OCI-M2 (cell line): ENCODE results near the gene TRIM25.

Experiments
- DNase-seq: peaks from one replicate; lab custom pipeline; 2025; ENCODE audit not compliant: unreplicated experiment; lab: John Stamatoyannopoulos, UW

The TRIM25 gene

DNA sequence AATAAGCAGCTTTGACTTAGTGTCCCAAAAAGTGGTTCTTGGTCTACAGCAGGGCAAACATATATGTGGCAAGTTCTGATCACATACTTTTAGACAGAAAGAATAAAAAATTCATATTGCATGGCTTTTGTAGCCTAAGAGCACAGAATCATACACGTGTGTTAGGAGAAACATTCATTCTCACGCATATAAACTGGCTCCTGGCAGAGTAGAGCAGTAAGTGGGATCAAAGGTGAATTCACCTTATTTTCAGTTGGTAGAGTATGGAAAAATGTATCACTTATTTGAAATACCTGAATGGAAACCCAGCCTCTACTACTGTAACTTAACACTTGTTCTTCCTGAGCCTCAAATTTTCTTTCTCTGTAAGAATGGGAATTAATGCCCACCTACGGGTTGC, 45.1 kb downstream of the TRIM25 start:
- DNase-seq = no peak

DNA sequence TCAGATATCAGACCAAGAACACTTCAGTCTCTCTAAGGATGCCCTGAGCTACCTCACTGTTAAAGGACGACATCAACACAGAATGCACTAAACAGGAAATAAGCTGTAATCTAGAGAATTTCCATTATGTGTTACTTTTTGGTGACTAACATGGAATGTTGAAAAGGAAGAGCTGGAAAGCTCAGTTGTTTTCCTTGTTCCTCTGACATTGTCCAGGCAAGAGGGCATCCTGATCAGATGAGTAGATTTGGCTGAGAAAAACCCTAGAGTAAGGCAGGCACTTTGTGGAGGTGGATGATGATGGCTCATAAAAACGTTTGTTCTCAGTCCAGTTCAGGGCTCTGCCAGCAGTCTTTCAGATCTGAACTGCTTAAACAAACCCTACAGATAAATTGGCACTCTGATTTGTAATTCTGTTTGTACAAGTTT, 45.9 kb downstream of the TRIM25 start:
- DNase-seq = no peak

GRCh38 chr17:56866496-56866895, 47.4 kb downstream of the TRIM25 start:
- DNase-seq = no peak

DNA sequence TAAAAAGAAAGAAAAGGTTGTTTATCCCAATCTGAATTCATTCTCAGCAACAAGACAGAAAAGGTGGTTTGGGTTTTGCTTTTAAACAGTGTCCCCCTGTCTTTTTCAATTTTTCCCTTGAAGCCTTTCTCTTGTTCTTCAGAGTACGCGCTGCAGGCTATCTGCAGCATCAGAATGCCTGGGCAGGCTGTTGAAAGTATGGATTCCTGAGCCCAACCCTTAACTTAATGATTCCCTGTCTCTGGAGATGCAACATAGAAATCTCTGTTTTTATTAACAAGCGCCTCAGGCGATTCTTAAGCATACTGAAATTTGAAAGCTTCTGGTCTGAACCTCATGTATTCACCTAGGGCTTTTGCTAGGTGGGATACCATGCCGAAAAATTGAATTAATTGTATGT, 47.8 kb downstream of the TRIM25 start:
- DNase-seq = no peak

- DNase-seq = no peak
These were observed 49.9 kb downstream of the TRIM25 start for GRCh38 chr17:56863974-56864373.

DNA sequence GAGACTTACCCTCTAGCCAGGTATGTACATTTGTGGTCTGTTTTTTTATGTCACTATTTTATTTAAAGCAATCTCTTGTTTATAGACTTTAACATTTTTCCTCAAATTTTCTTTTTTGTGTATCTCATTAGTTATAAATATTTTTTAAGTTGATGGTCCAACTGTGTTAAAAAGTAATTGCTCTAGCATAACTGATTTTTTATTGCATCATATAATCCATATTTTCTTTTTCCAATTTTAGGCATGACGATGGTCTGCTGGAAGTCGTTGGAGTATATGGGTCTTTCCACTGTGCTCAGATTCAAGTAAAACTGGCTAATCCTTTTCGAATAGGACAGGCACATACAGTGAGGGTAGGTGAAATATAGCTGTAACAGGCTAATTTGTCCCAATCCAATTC, 52.0 kb downstream of the TRIM25 start:
- DNase-seq = no peak

DNA sequence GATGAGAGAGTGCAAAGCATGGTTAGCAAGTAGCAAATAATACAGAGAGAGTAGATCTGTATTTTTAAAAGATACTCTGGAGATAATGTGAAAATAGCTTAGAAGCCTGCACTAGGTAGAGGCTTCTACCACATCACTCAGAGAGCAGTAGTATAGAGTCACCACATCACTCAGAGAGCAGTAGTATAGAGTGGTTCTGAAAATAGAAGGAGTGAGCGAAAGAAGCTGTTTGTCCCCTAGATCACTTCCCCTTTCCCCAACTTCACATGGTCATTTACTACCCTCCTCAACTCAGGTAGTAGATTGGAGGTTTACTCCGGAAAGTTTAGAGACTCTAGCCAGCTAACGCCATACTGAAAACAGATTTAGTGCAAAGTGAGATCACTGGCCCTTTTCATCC, 62.8 kb downstream of the TRIM25 start:
- no peak for DNase-seq

DNA sequence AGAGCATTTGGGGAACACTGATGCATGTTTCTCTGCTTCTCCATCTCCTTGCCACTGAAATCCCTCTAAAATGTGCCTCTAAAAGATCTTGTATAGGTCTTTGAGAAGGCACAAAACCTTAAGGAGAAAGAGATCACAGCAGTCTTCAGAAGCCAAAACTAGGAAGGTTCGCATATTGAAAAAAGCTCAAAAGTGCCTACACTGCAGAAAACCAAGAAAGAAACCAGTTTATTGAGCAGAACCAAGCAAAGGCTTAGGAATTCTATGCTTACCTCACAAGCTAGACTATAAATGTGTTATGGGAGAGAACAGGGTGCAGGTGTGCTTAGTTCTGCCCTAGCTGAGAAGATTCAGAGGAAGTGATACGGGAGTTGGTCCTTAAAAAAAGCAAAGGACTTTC, 63.3 kb downstream of the TRIM25 start:
- no peak for DNase-seq

GRCh38 chr17:56849131-56849530, 64.7 kb downstream of the TRIM25 start:
- no peak for DNase-seq

DNA sequence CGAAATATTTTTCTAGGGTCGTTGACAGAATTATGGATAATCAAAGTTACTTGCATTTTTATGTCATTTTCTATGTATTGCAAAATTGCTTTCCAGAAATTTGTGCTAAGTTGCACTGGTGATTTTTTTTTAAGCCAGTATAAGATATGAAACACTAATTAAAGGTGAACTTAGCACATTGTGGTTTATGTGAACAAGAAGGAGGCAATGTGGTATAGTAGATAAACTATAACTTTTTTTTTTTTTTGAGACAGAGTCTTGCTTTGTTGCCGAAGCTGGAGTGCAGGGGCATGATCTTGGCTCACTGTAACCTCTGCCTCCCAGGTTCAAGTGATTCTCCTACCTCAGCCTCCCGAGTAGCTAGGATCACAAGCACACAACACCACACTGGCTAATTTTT, 66.7 kb downstream of the TRIM25 start:
- DNase-seq = no peak

DNA sequence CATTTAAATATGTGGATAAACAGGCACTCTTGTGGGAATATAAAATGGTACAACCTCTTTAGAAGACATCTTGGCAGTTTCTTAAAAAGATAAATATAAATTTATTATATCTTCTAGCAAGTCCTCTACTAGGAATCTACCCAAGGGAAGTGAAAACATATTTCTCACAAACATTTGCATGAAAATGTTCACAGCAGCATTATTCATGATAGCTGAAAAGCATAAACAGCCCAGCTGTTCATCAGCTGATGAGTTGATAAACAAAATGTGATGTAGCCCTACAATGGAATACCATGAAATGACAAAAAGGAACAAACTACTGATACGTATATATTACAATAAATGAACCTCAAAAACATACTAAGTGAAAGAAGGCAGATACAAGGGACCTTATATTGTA, 67.9 kb downstream of the TRIM25 start:
- no peak for DNase-seq

GRCh38 chr17:56842577-56842976, 71.3 kb downstream of the TRIM25 start:
- DNase-seq = no peak

DNA sequence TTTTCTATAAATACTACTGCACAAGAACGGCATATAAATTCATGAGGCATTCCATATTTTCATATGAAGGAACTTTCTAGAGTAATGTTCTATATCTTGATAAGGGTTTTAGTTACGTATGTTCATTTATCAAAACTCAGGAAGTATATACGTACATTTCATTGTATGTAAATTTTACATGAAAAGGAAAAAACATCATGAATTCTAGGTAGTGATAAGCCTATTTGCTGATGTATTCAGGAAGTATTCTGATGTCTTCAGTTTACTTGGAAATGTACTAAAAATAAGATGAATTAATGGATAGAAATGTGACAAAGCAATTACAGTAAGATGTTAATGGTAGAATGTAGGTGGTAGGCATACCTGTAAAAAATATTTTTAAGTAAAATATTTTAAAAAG, 75.2 kb downstream of the TRIM25 start:
- DNase-seq = no peak
